ENCODE results near the gene SCML2. TPM values are rescaled to one million over a fixed set of nuclear protein-coding genes. Genes with fewer than 3 reads are reported as not detected.

The SCML2 gene
- total and polyA plus RNA-seq, 2 of the 13 experiments (the other 11 are each of a cell fraction or from before 2014, with no cell fraction given), result 5.1 to 7.6 TPM

DNA sequence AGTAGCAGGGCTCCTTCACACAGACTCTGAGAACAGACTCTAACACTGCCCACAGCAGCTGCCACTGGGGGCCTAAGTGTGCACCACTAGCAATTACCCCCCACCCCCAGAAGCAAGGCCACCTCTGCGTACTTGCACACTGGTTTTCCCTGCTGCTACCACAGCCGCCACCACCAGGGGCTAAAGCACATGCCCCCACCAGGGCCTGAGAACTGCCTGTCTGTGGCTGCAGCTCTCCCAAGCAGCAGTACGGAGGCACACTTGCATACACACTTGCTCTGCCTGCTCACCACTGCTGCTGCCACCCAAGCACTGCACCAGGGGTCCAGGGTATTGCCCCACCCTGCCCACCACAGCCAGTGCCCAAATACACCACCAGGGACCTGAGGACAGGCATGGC, 59.6 kb downstream of the SCML2 start:
- no peak for DNase-seq (ENCODE audit: low spot score)
- in situ Hi-C loops (cut with HindIII; ENCODE audit: extremely low pct_ligation_motif_present, low pct_unique_long_range_greater_than_20kb) (no loop called here), intact Hi-C loops (cut with micrococcal nuclease; ENCODE audit: unreplicated experiment) (no loop called here)
- Histone ChIP-seq H3K79me2 (ENCODE audit: insufficient read depth, low read length) (no peaks in the 10 kb centered on the region), H3K4me2 (ENCODE audit: low read depth, low read length) (no peak overlapping the region), H3K9ac (ENCODE audit: insufficient read depth, low read depth, low read length) (no peak overlapping the region), H3K9me3 (ENCODE audit: low read length) (no peaks in the 10 kb centered on the region), H3K27me3 (ENCODE audit: control insufficient read depth in 1 of 2, insufficient read depth in 2 of 2, low read length in 2 of 2) (no peaks in the 10 kb centered on the region), H3K27ac (ENCODE audit: extremely low read length, insufficient read depth, low read length) (no peak overlapping the region), H3K4me1 (ENCODE audit: insufficient read depth, low read length) (no peaks in the 10 kb centered on the region), H3K36me3 (replicated peaks in 1 of 2; ENCODE audit: control insufficient read depth in 1 of 2, insufficient read depth in 2 of 2, low read length in 2 of 2) (no peaks in the 10 kb centered on the region), H2AFZ (ENCODE audit: low read length) (no peak overlapping the region), H4K20me1 (ENCODE audit: insufficient read depth, low read length) (no peaks in the 10 kb centered on the region), H3K4me3 (replicated peaks in 1 of 3; ENCODE audit: insufficient read depth in 1 of 3, low read depth in 2 of 3, low read length in 3 of 3) (no peak overlapping the region)
- ChIA-PET POLR2A (no interaction called here), CTCF (ENCODE audit: low intra/inter-chr PET ratio, low total read pairs) (no interaction called here)
- ATAC-seq, result no peak
- FAIRE-seq, result no peak
- TF ChIP-seq REL (CRISPR knock-in tag; conservative IDR thresholded peaks at IDR 0.05), result no peak
- no peak for TF ChIP-seq ZNF790 (CRISPR knock-in tag; IDR thresholded peaks at IDR 0.05; ENCODE audit: borderline replicate concordance)
- TF ChIP-seq ZBTB33 (CRISPR knock-in tag; IDR thresholded peaks at IDR 0.05), result peak; percentile 86
- TF ChIP-seq TBX3 (IDR thresholded peaks at IDR 0.05; ENCODE audit: borderline replicate concordance), result no peak
- no peak for TF ChIP-seq ZSCAN21 (CRISPR knock-in tag; IDR thresholded peaks at IDR 0.05; ENCODE audit: borderline replicate concordance)
- WGBS (ENCODE audit: low lambda C conversion rate), result no CpG with 5 or more reads among the region's 3 CpGs
- no TSS peak for BruUV-seq (replicated peaks)

DNA sequence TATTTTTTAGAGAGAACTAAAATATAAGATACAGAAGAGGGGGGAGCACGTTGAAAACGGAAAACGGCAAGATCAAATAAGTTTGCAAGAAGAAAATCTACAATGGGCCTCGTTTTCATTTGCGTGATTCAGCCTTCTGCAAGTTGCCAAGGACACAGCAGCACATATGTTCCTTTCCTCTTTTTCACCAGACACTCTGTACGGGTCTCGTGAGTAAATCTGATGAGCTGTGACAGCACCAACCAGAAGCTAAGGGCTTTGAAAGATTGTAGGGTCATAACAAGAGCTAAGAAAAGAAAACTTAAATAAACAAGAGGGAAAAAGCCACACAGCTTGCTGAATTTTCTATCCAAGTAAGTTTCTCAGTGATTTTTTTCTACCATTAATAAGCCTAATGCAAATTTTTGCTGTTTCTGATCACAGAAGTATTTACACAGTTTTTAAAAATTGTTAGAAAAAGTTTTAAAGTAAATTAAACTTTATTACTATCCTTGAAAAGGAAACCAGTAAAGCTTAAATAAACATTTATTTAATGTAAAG, 63.4 kb downstream of the SCML2 start:
- DNase-seq (ENCODE audit: low spot score) (no peak), FAIRE-seq (no peak), ATAC-seq (no peak)
- Histone ChIP-seq H3K4me1 (ENCODE audit: insufficient read depth, low read length) (peaks cover 8% of the 10 kb centered on the region; the same call in 1 of the 2 replicates), H3K4me3 (replicated peaks in 1 of 3; ENCODE audit: insufficient read depth in 1 of 3, low read depth in 2 of 3, low read length in 3 of 3) (no peak overlapping the region), H3K27ac (ENCODE audit: extremely low read length, insufficient read depth, low read length) (no peak overlapping the region), H2AFZ (ENCODE audit: low read length) (no peak overlapping the region), H3K27me3 (ENCODE audit: control insufficient read depth in 1 of 2, insufficient read depth in 2 of 2, low read length in 2 of 2) (no peaks in the 10 kb centered on the region), H3K4me2 (ENCODE audit: low read depth, low read length) (no peak overlapping the region), H4K20me1 (ENCODE audit: insufficient read depth, low read length) (no peaks in the 10 kb centered on the region), H3K9ac (ENCODE audit: insufficient read depth, low read depth, low read length) (no peak overlapping the region), H3K79me2 (ENCODE audit: insufficient read depth, low read length) (no peaks in the 10 kb centered on the region), H3K36me3 (replicated peaks in 1 of 2; ENCODE audit: control insufficient read depth in 1 of 2, insufficient read depth in 2 of 2, low read length in 2 of 2) (no peaks in the 10 kb centered on the region), H3K9me3 (ENCODE audit: low read length) (no peaks in the 10 kb centered on the region)
- in situ Hi-C loops (cut with HindIII; ENCODE audit: extremely low pct_ligation_motif_present, low pct_unique_long_range_greater_than_20kb), result no loop called here
- TF ChIP-seq, protein P1, sequence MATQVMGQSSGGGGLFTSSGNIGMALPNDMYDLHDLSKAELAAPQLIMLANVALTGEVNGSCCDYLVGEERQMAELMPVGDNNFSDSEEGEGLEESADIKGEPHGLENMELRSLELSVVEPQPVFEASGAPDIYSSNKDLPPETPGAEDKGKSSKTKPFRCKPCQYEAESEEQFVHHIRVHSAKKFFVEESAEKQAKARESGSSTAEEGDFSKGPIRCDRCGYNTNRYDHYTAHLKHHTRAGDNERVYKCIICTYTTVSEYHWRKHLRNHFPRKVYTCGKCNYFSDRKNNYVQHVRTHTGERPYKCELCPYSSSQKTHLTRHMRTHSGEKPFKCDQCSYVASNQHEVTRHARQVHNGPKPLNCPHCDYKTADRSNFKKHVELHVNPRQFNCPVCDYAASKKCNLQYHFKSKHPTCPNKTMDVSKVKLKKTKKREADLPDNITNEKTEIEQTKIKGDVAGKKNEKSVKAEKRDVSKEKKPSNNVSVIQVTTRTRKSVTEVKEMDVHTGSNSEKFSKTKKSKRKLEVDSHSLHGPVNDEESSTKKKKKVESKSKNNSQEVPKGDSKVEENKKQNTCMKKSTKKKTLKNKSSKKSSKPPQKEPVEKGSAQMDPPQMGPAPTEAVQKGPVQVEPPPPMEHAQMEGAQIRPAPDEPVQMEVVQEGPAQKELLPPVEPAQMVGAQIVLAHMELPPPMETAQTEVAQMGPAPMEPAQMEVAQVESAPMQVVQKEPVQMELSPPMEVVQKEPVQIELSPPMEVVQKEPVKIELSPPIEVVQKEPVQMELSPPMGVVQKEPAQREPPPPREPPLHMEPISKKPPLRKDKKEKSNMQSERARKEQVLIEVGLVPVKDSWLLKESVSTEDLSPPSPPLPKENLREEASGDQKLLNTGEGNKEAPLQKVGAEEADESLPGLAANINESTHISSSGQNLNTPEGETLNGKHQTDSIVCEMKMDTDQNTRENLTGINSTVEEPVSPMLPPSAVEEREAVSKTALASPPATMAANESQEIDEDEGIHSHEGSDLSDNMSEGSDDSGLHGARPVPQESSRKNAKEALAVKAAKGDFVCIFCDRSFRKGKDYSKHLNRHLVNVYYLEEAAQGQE (IDR thresholded peaks at IDR 0.05; ENCODE audit: borderline replicate concordance in 1 of 2, low read depth in 1 of 2, low read length in 2 of 2), result no peak
- 97% methylated on average over 7 of the region's 7 CpGs for WGBS (ENCODE audit: low lambda C conversion rate)
- CTCF ChIA-PET (ENCODE audit: low intra/inter-chr PET ratio, low total read pairs), result no interaction called here
- POLR2A ChIA-PET, result no interaction called here
- intact Hi-C loops (cut with micrococcal nuclease; ENCODE audit: unreplicated experiment), result no loop called here
- BruUV-seq (replicated peaks), result no TSS peak

Data from HepG2 (cell line).